GM18868 (cell line): ENCODE data around the gene KRT79.

Experiments used
- ATAC-seq: cut with Tn5 transposase; IDR thresholded peaks from one replicate; pipeline ENCODE4 v1.9.1; 2021; ENCODE audit warnings: mild to moderate bottlenecking, moderate library complexity; ENCODE audit not compliant: unreplicated experiment

KRT79 gene

GRCh38 chr12:52836042-52836466 lies 1.9 kb upstream of the KRT79 start:
- no peak for ATAC-seq

GRCh38 chr12:52835271-52836041 lies 1.3 kb upstream of the KRT79 start:
- ATAC-seq = no peak

DNA sequence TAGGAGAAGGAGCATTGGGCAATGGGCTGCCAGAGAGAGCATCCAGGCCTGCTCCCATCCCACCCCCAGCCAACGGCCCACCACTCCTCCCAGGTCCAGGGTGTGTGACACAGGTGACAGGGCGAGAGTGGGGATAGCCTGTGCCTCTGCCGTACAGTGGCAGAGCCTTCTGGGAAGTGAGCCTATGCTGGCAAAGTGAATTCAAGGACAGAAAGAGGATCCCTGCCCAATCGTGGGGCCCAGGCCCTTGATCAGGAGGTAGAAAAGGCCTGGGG lies 553 bp upstream of the KRT79 start:
- no peak for ATAC-seq

- no peak for ATAC-seq
These were observed 866 bp downstream of the KRT79 start for GRCh38 chr12:52832985-52833905.

- no peak for ATAC-seq
These were observed 1.7 kb downstream of the KRT79 start for GRCh38 chr12:52832451-52832850.

DNA sequence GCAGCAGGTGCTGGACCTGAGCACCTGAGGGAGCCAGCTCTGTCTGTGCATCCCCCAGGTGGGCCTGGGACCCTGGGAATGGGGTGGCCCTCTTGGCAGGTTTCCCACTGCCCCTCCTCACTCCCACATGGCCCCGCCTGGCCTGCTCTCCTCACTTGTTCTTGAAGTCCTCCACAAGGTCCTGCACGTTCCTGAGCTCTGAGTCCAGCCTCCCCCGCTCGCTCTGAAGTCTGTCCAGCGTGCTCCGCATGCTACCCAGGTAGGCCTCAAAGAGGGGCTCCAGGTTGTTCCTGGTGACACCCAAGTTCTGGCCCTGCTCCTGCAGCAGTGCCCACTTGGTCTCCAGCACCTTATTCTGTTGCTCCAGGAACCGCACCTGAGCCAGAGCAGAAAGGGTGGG lies 2.9 kb downstream of the KRT79 start:
- no peak for ATAC-seq

DNA sequence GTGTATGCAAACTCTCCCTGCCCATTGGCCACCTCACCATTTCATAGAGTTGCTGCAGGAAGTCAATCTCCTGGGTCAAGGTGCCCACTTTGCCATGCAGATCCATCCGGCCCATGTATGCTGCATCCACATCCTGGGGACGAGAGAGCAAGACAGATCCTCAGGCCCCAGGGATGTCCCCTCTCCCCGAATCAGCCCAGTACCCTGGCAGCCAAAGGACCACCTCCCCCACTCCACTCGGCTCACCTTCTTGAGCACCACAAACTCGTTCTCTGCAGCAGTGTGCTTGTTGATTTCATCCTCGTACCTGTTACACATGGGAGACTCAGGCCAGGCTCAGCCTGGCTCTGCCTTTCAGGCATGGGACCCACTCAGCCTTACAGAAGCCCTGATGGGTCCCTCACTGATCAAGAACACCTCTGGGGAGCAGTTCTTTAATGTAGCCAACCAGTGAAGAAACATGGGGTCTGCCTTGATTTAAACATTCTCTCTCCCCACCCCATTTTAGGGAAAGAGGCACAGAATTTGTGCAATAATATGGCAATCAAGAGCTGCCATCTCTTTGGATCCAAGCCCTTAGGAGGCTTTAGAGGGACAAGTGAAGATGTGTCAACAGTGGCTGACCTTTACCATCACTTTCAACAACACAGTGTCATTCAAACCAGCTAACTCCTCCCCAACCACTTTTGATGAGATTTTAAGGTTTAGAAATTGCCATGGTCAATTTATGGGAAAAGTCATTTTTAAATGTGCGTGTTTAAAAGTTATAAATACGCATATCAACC lies 3.9 kb downstream of the KRT79 start:
- ATAC-seq = no peak

- ATAC-seq = no peak
These were observed 5.5 kb downstream of the KRT79 start for GRCh38 chr12:52828591-52829021.

DNA sequence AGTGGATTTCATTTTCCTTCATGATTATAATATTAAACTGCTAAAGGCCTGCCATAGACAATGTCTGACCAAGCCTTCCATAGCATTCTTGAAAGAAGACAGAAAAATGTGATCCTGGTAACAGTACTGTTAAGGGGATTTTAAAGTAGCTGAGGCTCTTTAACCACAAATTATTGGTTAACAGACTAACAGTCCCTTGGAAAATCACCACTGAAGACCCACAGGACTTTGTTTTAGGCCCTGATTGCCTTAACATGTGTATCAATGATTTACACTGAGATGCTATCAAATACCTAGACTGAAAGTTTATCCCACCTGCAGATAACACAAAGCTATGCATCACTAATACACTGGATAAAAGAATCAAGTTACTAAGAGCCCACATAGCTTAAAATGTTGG lies 6.0 kb downstream of the KRT79 start:
- ATAC-seq = no peak

GRCh38 chr12:52827499-52828090 lies 6.5 kb downstream of the KRT79 start:
- ATAC-seq = no peak

DNA sequence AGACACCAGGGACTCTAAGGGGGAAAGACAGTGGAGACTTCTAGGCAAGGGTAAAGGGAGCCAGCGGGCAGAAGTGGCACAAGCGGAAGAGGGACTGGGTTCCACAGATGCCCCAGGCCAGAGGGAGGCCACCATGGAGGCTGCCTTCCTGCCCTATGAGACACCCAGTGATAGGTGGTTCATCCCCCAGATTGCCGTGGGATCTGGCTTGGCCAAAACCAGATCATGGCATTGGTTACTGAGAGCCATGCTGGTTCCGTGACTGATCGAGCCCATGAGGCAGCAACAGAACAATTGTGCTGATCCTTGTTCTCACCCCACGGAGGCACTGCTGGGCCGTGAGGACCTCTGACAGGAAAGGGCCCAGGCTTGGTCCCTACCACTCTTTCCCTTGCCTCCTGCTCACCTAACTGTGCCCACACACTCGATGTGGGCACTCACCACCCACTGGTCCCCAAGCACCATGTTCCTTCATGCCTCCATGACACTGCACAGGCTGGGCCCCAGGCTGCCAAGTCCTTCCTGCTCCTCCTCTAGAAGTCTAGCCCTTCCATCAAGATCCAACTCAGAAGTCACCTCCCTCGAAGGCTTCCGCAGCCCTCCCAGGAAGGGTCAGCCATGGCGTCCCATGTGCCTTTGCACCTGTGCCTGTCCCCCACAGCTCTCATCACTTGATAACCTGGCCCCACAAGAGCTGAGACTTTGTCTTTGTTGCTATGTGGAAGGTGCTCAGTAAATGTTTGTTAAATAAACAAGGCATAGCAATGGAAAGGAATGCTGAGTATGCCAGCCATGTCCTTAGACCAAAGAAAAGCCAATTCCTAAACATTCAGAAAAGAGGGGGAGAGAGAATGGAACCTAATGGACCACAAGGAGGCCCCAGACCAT lies 7.3 kb downstream of the KRT79 start:
- no peak for ATAC-seq

DNA sequence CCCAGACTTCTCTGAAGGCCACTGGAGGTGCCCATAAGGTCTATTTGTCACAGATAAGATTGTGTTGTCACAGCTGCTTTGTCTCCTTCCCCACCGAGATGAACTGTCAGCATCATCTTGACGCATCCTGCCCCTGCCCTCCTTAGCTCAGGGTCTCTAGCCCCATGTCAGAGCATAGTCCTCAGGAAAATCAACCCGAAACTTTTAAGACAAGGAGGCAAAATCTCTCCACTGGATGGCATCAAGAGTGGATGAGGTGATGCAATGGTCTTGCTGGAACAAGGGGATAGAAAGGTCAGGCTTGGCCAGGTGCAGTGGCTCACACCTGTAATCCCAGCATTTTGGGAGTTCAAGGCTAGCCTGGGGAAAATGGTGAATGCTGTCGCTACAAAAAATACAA lies 8.2 kb downstream of the KRT79 start:
- no peak for ATAC-seq

- ATAC-seq = no peak
These were observed 9.2 kb downstream of the KRT79 start for GRCh38 chr12:52824741-52825410.

DNA sequence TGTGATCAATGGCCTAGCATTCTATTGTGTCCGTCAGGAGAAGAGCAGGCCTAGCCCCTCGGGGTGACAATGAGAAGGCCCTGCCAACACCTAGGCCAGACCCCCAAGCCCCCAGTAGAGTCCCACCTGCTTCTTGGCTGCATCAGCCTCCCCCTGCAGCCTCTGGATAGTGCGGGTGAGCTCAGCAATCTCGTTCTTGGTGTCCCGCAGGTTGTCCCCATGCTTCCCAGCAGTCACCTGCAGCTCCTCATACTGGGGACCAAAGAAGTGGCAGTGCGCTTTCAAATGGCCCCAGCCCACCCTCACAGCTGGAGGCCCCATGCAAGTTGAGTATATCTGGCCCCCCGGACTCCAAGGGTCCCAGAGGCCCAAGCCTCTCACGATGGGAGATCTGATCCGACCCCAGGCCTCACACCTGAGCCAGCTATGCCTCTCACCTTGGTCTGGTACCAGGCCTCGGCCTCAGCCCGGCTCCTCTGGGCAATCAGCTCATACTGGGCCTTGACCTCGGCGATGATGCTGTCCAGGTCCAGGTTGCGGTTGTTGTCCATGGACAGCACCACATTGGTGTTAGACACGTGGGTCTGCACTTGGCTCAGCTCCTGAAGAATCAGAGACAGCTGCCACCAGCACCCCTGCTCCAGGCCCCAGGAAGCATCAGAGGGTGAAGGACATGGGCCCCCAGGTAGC lies 10.2 kb downstream of the KRT79 start:
- ATAC-seq = no peak

- no peak for ATAC-seq
These were observed 11.2 kb downstream of the KRT79 start for GRCh38 chr12:52822771-52823510.

- ATAC-seq = no peak
These were observed 12.1 kb downstream of the KRT79 start for GRCh38 chr12:52821826-52822660.

DNA sequence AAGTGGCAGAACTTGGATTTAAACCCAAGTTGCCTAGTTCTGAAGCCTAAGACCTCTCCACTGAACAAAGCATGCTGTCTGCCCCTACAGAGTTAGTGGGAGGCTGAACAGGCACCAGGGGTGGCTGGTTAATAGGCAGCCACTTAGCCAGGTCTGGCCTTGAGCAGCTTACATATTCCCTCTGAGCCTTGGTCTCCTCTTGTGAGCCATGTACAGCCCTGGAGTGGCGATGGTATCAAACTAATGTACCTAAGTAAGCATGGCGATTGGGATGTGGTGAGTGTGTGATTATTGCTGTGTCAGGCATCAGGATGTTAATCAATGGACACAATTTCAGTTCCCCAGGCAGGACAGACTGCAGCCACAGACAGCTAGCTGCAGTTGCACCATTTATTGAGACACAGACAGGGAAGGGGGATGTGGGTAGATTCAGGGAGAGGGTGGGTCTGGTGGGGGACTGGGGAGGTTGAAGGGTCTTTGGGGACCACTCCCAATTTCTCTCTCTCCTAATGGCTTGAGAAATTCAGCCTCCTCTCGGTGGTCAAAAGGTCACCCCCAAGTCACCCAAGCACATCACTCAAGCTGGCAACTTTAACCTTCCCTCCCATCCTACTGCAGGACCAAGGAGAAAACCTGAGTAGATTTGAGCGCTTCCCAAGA lies 12.9 kb downstream of the KRT79 start:
- no peak for ATAC-seq
